BLaER1 (cell line): ENCODE results near the gene SLCO4A1.

Source experiments
- H3K27ac ChIP-seq: shearing (Covaris generic); formaldehyde crosslinking; 2 replicates; pipeline ENCODE4 v1.8.1; 2022
- H3K27me3 ChIP-seq: shearing (Covaris generic); formaldehyde crosslinking; 2 replicates; pipeline ENCODE4 v1.8.1; 2022
- H3K36me3 ChIP-seq: shearing (Covaris generic); formaldehyde crosslinking; 2 replicates; pipeline ENCODE4 v1.8.1; 2022
- H3K4me1 ChIP-seq: shearing (Covaris generic); formaldehyde crosslinking; 2 replicates; pipeline ENCODE4 v1.8.1; 2022
- H3K4me2 ChIP-seq: shearing (Covaris generic); formaldehyde crosslinking; 2 replicates; pipeline ENCODE4 v1.8.1; 2022
- H3K4me3 ChIP-seq: shearing (Covaris generic); formaldehyde crosslinking; 2 replicates; pipeline ENCODE4 v1.8.1; 2022
- H3K9ac ChIP-seq: shearing (Covaris generic); formaldehyde crosslinking; 2 replicates; pipeline ENCODE4 v1.8.1; 2022
- H3K9me3 ChIP-seq: shearing (Covaris generic); formaldehyde crosslinking; 2 replicates; pipeline ENCODE4 v1.8.1; 2022
- H4K20me1 ChIP-seq: shearing (Covaris generic); formaldehyde crosslinking; 2 replicates; pipeline ENCODE4 v1.8.1; 2022
- Cebpa-rat ChIP-seq: shearing (Covaris generic); IDR thresholded peaks from 2 replicates; pipeline ENCODE4 v1.8.1; 2022

SLCO4A1 gene

DNA sequence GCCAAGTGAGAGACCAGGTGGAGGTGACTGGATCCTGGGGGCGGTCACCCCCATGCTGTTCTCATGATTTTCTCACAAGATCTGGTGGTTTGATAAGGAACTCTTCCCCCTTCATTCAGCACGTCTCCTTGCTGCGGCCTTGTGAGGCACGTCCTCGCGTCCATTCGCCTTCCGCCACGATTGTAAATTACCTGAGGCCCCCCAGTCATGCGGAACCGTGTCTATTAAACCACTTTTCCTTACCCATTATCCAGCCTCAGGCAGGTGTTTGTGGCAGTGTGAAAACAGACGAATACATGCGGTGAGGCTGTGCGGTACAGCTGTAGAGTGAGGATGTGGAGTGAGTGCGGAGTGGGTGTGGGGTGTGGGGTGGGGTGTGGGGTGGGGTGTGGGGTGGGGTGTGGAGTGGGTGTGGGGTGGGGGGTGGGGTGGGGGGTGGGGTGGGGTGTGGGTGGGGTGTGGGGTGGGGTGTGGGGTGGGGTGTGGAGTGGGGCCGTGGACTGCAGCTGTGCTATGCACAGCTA lies 54.2 kb downstream of the SLCO4A1 start:
- Histone ChIP-seq H3K36me3 (no peaks in the 10 kb centered on the region), H3K9me3 (no peaks in the 10 kb centered on the region), H3K27me3 (no peaks in the 10 kb centered on the region), H3K4me2 (no peak overlapping the region), H3K4me1 (peaks cover 50% of the 10 kb centered on the region), H3K27ac (no peak overlapping the region), H4K20me1 (no peaks in the 10 kb centered on the region), H3K9ac (no peak overlapping the region), H3K4me3 (no peak overlapping the region)
- TF ChIP-seq Cebpa-rat, result no peak

DNA sequence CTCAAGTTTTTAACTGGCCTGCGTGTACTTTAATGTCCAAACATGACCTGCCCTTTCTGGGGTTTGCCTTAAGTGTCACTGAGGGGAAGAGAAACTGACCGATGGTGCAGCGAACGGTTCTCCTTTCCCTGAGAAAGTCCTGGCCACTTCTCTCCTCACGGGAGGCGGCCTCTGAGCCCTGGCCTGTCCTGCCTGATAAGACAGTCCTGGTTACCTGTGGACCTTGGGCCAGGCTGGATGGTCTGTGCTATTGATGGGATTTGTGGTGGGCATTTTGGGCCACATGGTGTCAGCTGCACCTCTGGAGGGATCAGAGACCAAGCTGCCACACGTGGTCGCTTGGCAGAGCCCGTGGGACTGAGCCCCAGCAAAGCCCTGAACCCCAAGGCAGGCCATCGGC lies 54.7 kb downstream of the SLCO4A1 start:
- H3K27ac ChIP-seq, result no peak overlapping the region
- TF ChIP-seq Cebpa-rat, result no peak
- no peaks in the 10 kb centered on the region for H3K27me3 ChIP-seq
- no peaks in the 10 kb centered on the region for H4K20me1 ChIP-seq
- H3K9me3 ChIP-seq, result no peaks in the 10 kb centered on the region
- no peak overlapping the region for H3K4me3 ChIP-seq
- H3K4me1 ChIP-seq, result peaks cover 45% of the 10 kb centered on the region
- no peak overlapping the region for H3K9ac ChIP-seq
- no peaks in the 10 kb centered on the region for H3K36me3 ChIP-seq
- H3K4me2 ChIP-seq, result peak overlapping the region; percentile 52

DNA sequence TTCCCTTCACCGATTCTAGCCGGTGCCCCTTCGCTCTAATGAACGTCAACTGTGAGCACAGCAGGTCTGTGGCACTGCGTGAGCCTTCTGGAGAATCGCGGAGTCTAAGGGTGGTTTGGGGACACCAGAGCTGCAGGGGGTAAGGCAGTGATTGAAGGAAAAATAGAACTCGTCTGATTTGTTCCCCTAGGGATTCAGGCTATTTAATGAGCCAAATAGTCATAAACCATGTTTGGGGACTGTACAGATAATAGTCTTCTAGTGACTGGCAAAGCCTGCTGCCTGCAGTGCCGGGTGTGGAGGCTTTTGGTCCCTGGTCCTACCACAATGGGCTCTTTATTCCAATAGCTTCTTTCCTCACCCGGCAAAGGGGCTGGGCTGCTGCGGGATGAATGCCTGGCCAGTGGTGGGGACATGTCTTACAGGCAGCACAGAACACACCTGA lies 55.2 kb downstream of the SLCO4A1 start:
- no peak overlapping the region for H3K4me3 ChIP-seq
- no peaks in the 10 kb centered on the region for H4K20me1 ChIP-seq
- H3K27ac ChIP-seq, result no peak overlapping the region
- TF ChIP-seq Cebpa-rat, result no peak
- H3K9ac ChIP-seq, result no peak overlapping the region
- H3K4me2 ChIP-seq, result peak overlapping the region; percentile 52
- H3K9me3 ChIP-seq, result no peaks in the 10 kb centered on the region
- no peaks in the 10 kb centered on the region for H3K36me3 ChIP-seq
- no peaks in the 10 kb centered on the region for H3K27me3 ChIP-seq
- peaks cover 43% of the 10 kb centered on the region for H3K4me1 ChIP-seq

DNA sequence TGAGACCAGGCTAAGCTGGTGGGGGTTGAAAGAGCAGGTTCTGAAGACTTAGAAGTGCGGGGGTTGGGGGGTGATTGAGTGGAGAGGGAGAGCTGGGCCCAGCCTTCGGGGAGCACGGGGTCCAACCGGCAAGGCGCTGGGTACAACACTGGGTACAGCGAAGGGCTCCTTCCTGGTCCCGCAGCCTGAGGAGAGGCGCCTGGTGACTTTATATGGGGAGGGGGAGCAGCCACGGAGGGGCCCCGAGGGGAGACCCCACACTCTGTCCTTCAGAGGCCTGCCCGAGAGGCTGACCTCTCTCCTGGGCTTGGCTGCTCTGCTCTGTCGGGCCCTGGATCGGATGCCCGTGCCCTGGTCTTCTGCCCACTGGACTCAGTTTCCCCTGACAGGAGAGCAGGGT lies 55.9 kb downstream of the SLCO4A1 start:
- no peak overlapping the region for H3K4me3 ChIP-seq
- TF ChIP-seq Cebpa-rat, result no peak
- no peaks in the 10 kb centered on the region for H3K36me3 ChIP-seq
- H3K4me2 ChIP-seq, result peak overlapping the region; percentile 52
- H3K9me3 ChIP-seq, result no peaks in the 10 kb centered on the region
- no peaks in the 10 kb centered on the region for H4K20me1 ChIP-seq
- H3K27ac ChIP-seq, result no peak overlapping the region
- no peak overlapping the region for H3K9ac ChIP-seq
- H3K27me3 ChIP-seq, result no peaks in the 10 kb centered on the region
- peaks cover 43% of the 10 kb centered on the region for H3K4me1 ChIP-seq

DNA sequence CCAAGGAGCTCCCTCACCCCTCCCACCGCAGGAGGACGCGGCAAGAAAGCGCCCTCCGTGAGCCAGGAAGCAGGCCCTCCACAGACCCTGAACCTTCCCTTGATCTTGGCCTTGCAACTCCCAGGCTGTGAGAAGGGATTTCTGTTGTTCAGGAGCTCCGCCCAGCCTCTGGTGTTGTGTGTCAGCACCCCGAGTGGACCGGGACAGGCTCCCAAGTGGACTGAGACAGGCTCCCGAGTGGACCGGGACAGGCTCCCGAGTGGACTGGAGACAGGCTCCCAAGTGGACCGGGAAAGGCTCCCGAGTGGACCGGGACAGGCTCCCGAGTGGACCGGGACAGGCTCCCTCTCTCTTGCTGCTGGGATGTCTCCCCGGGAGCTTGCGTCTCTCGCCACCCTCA lies 57.0 kb downstream of the SLCO4A1 start:
- Histone ChIP-seq H3K4me3 (no peak overlapping the region), H3K4me2 (no peak overlapping the region), H3K27me3 (no peaks in the 10 kb centered on the region), H4K20me1 (no peaks in the 10 kb centered on the region), H3K9me3 (no peaks in the 10 kb centered on the region), H3K9ac (no peak overlapping the region), H3K36me3 (no peaks in the 10 kb centered on the region), H3K27ac (no peak overlapping the region), H3K4me1 (peaks cover 43% of the 10 kb centered on the region)
- TF ChIP-seq Cebpa-rat, result no peak

DNA sequence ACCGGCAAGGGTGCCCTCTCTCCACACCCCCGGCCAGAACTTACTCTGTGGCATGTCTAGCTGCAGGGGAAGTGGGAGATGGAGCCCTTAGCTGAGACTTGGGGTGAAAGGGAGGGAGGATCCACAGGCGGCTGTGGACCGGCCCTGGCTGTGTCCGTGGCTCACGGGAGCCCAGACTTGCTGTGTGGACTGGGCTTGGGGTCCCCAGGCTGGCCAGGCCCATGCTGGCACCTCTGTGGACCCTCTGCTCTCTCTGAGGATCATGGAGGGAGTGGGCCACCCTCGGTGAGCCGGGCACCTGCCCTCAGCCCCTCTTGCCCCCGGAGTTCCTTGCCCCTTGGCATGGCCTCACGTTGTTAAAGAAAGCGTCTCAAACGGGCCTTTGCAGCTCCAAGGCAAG lies 57.4 kb downstream of the SLCO4A1 start:
- H3K27me3 ChIP-seq, result no peaks in the 10 kb centered on the region
- H3K9ac ChIP-seq, result no peak overlapping the region
- H3K4me1 ChIP-seq, result peaks cover 43% of the 10 kb centered on the region
- H4K20me1 ChIP-seq, result no peaks in the 10 kb centered on the region
- no peak overlapping the region for H3K27ac ChIP-seq
- H3K4me3 ChIP-seq, result no peak overlapping the region
- H3K4me2 ChIP-seq, result no peak overlapping the region
- H3K9me3 ChIP-seq, result no peaks in the 10 kb centered on the region
- no peak for TF ChIP-seq Cebpa-rat
- no peaks in the 10 kb centered on the region for H3K36me3 ChIP-seq

DNA sequence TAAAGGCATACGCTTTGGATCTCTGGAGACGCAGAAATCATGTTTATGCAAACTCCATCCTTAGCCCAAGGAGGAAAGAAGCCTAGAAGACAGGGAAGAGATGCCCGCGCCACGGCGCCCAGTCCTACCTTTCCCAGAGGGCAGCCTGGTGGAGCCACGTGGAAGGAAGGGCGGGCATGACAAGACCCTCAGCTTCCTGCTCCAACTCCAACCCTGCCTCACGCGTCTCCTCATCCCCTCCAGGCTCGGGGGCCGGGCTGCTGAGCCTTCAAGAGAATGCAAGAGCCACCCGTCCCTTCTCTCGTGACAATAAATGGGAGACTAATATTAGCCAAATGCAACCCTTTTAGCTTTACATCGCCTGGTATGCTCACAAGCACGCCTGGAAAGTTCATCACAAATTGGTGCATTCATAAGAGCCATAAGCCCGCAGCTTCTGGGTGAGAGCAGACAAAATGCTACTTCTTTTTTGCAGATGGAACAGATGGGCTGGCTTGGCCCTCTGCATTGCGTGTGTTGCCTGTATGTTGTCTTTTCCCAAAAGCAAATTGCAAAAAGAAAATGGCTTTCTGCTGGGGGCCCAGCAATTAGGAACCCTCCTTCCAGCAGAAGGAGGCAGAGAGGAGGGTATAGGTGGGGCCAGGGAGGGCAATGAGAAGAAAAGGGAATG lies 58.1 kb downstream of the SLCO4A1 start:
- Histone ChIP-seq H3K9ac (no peak overlapping the region), H3K4me1 (peaks cover 45% of the 10 kb centered on the region), H3K4me3 (no peak overlapping the region), H4K20me1 (no peaks in the 10 kb centered on the region), H3K27ac (no peak overlapping the region), H3K9me3 (no peaks in the 10 kb centered on the region), H3K27me3 (no peaks in the 10 kb centered on the region), H3K36me3 (no peaks in the 10 kb centered on the region), H3K4me2 (no peak overlapping the region)
- no peak for TF ChIP-seq Cebpa-rat

DNA sequence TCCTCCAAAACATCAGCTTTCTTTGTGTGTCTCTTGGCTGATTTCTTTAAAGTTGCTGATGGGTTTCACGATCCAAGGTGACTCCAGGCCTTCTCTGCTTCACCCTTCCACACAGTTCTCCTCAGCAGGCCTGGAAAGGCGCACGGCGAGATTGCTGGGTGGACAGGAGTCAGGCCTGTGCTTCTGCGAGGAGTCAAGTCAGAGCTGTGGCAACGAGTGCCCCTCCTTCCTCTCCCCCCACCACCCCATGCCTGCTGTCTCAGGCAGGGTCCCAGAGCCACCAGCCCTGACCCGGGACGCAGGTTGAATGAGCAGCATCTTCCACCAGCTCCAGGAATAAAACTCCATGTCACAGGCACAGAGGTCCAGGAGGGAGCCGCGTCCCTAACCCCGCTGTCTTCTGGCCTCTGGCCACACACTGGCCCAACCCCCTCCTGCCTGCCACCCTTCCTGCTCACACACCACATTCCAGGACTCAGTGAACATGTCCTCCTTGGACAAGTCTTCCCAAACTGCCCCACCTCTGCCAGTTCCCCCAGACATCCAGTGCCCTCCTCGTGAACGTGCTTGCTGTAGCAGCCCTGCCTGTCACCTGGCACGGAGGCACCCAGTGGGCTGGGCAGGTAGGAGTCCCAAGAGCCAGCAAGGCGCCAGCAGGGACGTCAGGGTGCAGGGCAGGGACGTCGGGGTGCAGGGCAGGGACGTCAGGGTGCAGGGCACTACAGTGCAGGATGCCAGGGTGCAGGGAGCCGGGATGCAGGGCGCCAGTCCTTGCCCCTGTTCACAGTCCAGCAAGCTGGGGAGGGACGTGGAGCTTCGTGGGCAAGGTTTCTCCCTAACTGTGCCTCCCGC lies 59.1 kb downstream of the SLCO4A1 start:
- H3K27ac ChIP-seq, result no peak overlapping the region
- no peak for TF ChIP-seq Cebpa-rat
- peaks cover 55% of the 10 kb centered on the region for H3K4me1 ChIP-seq
- H3K9ac ChIP-seq, result no peak overlapping the region
- H3K4me3 ChIP-seq, result no peak overlapping the region
- peaks cover 4% of the 10 kb centered on the region; the same call in 1 of the 2 replicates for H3K27me3 ChIP-seq
- no peaks in the 10 kb centered on the region for H3K9me3 ChIP-seq
- H3K36me3 ChIP-seq, result no peaks in the 10 kb centered on the region
- H3K4me2 ChIP-seq, result no peak overlapping the region
- no peaks in the 10 kb centered on the region for H4K20me1 ChIP-seq

DNA sequence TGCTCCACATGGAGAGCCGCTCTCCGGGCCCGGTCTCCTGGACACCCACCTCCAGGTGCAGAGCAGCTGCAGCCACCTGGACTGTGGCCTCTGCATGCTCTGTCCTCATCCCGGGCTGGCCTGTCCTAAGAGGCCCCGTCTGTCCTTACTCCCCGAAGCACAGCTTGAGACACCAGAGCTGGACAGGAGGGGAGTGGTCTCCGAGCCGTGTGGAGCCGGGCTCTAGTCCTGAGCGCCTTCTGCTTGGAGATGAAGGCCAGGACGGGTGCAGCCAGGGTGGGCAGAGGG lies 59.7 kb downstream of the SLCO4A1 start:
- TF ChIP-seq Cebpa-rat, result no peak

More for the DNA sequence above, 59.7 kb downstream of the SLCO4A1 start:
- no peaks in the 10 kb centered on the region for H3K36me3 ChIP-seq
- H4K20me1 ChIP-seq, result no peaks in the 10 kb centered on the region
- H3K4me1 ChIP-seq, result peaks cover 59% of the 10 kb centered on the region
- H3K9me3 ChIP-seq, result no peaks in the 10 kb centered on the region
- H3K27ac ChIP-seq, result no peak overlapping the region
- no peak overlapping the region for H3K9ac ChIP-seq
- H3K4me2 ChIP-seq, result no peak overlapping the region
- H3K27me3 ChIP-seq, result peaks cover 10% of the 10 kb centered on the region; the same call in 1 of the 2 replicates
- no peak overlapping the region for H3K4me3 ChIP-seq
